Fibroblast of skin of back (primary cell): ENCODE results near the gene HYAL2.
A peak's percentile ranks its signal among the peaks of the same experiment; 100 is the strongest.

Source experiments
- DNase-seq: peaks from one replicate; pipeline ENCODE4 v3.0.0-alpha.2; 2013

The HYAL2 gene

GRCh38 chr3:50303013-50303815 lies 19.3 kb downstream of the HYAL2 start, which contains the start of gene HYAL1:
Gene HYAL1, minus strand, starts transcription at chr3:50303574. Its CDS starts 618 bp downstream, at chr3:50302956.
- no peak for DNase-seq

DNA sequence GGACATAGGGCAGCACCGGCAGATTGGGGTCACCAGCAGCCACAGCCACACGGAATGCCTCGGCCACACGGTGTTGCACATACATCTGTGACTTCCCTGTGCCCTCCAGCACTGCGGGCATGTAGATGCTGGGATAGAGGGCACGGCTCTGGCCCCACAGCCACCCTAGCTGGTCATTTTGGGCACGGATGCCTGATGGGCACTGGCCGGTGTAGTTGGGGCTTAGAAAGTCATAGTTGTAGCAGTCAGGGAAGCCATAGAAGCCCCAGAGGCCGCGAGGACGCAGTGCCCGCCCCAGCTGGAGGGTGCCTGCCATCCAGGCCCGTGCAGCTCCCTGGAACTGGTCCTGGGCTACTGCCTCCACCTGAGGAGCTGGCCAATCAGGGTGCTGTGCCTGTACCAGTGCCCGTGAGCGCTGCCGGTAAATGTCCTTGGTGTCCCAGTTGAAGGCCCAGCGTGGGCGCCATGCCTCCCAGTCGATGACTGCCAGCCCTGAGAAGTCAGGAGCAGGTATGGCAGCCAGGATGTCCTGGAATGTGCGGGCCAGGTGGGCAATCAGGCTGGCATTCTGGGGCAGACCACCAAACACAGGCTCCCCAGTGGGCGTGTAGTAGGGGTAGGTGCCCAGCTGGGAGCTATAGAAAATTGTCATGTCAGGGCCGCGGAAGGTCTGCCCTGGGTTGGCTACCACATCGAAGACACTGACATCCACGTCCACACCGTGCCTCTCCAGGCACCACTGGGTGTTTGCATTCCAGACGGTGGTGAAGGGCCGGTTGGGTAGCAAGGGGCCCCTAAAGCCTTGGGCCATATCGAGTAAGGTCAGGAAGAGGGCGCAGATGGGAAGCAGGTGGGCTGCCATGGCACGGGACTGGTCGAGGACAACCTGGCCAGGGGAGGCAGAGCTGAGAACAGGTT lies 20.2 kb downstream of the HYAL2 start:
- no peak for DNase-seq

DNA sequence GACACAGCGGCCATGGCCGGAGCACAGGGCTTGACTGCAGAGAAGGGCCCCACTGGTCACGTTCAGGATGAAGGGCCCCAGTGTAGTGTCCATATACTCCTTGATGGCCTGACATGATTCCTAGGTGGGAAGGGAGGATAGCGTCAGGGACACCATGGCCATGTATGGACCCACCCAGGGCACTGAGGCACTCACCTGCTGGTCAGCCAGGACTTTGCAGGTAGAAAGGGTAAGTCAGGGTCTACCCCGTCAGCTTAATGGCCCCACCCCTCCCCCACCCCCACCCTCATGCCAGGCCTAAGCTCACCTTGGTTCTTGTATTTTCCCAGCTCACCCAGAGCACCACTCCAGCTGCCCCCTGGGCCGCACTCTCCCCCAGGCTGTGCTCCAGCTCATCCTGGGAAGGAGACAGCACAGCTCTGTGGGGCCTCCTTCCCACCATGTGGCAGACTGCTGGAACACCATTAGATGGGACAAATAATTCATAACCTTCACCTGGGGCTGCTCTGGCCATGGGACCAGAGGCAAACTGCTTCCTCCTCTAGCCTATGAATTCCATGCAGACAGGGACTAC lies 21.8 kb downstream of the HYAL2 start:
- DNase-seq = no peak

DNA sequence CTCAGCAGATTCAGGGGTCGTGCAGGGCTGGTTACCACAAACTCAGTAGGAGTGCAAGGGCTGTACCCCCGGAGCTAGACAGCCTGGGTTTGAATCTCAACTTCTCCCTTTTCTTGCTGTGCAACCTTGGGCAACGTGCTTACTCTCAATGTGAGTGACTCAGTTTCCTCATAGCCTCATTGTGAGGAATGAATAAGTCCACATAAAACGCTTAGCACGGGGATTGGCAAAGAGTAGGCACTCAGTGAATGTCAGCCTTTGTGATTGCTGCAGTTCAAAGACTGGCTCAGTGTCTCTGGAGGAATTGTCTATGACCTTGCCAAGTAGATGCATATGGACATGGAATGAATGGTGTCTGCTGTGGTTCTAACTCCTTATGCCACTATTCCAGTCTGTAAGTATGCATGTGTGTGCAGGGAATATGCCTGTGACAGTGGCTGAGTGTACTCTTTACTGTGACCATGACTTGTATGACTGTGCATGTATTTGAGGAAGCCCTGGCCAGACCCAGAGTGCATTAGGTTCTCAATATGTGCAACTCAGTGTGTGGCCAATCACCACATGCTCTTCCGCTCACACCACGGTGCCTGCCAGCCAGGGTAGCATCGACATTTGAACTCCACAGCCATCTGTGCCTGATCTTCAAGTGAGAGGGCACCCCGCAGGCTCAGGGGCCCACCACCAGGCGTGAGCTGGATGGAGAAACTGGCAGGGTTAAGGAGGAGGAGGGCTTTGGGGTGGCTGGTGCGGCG lies 22.4 kb downstream of the HYAL2 start:
- peak; percentile 30 for DNase-seq

DNA sequence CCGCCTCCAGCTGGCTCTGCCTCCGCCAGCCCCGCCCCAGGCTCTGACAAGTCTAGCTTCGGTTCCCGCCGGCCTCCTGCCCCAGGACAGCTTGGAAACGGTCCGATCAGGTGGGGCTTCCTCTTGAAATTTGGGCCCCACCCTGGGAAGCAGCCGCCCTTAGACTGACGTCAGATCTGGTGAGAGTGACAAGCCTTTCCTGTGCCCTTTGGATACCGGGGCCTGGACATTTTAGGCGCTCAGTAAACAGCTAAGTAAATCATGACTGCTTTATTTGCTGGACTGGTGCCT lies 23.0 kb downstream of the HYAL2 start:
- no peak for DNase-seq

DNA sequence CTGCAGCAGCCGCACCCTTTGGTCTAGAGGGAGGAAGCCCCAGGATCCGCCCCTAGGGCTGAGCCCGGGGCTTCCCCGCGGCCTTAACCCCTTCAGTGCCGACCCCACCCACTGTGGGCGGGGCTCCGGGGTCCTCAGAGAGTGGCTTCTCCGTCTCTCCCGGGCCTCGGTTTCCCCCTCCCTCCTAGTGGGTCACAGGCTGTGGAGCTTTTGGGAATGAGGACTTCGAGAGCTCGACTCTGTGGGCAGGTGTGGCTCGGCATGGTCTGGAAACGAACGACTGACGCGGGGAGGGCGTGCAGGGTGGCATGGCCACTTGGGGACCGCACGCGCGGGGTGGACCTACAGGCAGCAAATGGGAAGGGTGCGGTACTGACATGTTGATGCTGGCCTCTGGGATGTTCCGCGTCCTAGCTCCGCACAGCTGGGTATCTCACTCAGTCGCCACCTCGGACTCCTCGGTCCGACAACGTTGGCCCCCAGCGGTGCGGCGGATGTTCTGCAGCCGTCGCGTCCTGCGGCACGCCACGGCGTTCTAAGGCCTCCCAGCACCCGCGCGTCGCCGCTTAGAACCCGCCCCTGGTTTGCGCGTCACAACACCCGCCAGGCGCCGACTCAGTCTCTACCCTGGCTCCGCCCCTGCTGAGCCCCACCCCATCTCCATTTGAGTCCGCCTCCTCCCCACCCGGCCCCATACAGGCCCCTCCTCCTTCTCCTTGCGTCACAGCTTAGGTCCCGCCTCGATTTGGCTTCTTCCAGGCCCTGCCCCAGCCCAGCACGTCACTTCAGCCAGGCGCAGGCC lies 23.5 kb downstream of the HYAL2 start, which contains the start of the genes HYAL3 and NAA80:
TSS of gene HYAL3 (minus strand) at position 570 of the 802 bp plus-strand sequence. CDS start 3,803 bp downstream, outside the sequence.
TSS of gene NAA80 (minus strand) at position 570 of the 802 bp plus-strand sequence. CDS start 1,942 bp downstream, outside the sequence.
- DNase-seq = peak; percentile 99

DNA sequence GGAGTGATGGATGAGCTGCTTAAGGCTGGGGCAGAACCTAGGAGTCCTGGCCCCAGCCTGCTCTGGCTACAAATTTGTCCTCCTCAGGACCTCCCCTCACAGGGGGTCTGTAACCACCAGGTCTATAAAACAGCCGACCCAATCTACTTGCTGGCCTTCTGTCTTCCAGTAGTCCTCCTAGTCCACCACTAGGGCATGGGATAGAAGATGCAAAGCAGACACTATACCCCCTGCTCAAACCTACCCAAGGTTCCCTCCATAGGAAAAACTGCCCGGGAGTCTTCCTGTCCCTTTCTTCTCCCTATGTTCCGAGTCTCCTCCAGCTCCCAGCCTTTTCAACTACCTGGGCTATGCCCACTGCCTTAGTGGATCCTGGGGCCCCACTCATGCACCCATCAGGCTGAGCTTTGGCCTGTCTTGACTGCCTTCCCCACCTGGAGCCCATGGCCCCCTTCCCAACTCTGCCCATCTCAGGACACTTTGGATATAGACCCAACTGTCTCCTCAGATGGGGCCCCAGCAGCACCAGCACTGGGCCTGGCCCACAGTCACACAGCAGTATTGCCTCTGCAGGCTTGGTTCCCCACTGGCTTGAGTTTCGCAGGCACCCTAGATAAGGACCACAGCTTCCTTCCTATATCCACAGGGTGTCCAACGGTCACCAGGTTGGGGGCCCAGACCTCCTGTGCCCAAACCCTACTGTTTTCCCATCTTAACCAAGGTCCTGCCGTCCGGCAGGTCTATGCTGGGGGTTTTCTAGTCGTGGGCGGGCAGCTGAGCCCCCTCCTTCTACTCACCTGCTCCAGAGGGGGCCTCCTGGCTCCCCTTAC lies 24.4 kb downstream of the HYAL2 start:
- no peak for DNase-seq

DNA sequence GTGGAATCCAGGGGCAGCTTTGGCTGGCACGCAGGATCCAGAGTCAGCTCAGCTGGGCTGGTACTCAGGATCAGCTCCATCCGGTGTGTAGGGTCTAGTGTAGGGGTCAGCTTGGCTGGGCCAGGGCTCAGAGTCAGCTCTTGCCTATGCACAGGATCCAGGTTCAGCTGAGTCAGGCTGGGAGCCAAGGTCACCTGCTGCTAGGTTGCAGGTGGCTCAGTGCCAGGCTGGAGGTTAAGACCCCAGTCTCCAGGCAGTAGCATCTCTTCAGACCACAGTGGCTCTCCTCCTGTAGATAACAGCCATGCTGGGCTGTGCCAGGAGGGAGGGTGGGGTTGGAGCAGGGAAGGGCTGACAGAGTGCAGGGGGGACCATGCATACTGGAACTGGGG lies 25.2 kb downstream of the HYAL2 start:
- no peak for DNase-seq

GRCh38 chr3:50296721-50297383 lies 25.7 kb downstream of the HYAL2 start:
- DNase-seq = no peak

DNA sequence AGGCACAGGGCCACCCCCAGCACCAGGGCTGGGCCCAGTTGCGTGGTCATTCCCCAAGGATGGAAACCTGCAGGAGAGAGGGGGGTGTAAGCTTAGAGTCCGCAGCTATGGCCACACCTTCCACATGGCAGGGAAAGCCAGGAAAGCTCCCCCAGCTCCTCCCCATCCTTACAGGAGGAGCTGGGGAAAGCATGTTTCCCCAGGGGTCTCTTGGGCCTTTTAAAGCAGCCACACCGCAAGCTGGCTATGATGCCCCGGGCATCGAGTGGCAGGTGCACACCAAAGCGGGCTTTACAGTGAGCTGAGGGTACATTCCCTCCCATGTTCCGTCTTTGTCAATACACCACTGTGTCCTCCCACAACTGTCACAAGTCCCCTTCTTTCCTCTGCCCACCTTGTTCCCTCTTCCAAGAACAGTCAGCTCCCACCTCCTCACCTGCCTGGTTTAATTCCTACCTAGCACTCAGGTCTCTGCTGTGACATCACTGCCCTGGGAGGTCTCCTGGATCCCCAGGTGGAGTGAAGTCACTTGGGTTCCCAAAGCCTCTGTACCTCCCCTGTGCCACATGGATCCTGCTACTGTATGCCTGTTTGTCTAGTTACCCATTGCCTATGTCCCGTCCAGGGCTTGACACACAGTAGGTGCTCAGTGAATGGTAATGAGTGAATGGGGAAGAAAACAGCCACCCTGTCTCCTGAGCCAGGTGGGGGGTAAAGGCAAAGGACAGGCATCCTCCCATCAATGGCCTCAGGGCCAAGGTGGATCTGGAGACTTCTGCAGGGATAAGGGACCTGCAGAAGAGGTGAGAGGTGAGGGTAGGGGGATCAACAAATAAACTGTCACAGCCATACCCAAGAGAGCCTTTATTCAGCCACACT lies 26.8 kb downstream of the HYAL2 start:
- DNase-seq = no peak

GRCh38 chr3:50294492-50295403 lies 27.8 kb downstream of the HYAL2 start:
- no peak for DNase-seq

GRCh38 chr3:50294089-50294488 lies 28.5 kb downstream of the HYAL2 start:
- DNase-seq = no peak

DNA sequence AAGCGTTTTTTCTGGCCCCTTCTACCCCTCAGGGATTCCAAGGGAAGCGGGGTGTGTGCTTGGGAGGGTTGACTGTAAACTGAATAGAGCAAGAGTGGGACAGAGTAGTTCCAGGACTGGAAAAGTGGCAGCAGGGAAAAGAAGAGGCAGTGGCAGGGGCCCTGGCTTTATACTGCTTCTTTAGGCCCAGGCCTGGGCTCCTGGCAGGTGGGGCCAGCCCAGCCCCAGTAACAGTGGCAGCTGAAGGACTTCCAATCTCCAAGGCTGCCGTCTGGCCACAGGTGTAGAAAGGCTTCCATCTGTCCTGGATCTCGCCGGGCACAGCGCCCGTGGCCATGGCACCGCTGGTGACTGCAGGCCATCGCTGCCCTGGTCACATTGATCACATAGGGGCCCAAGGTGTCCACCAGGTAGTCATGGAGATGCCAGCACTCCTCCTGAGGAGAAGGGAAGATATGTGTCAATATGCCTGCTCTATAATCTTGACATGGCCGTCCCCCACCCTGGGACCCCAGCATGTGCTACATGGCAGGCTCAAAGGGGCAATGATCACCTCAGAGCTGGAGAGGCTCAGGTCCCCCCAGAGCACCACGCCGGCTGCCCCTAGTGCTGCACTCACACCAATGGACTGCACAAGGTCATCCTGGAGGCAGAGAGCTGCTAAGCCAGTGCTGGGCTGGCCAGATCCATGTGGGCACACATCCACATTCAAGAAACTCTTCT lies 29.3 kb downstream of the HYAL2 start:
- DNase-seq = no peak

DNA sequence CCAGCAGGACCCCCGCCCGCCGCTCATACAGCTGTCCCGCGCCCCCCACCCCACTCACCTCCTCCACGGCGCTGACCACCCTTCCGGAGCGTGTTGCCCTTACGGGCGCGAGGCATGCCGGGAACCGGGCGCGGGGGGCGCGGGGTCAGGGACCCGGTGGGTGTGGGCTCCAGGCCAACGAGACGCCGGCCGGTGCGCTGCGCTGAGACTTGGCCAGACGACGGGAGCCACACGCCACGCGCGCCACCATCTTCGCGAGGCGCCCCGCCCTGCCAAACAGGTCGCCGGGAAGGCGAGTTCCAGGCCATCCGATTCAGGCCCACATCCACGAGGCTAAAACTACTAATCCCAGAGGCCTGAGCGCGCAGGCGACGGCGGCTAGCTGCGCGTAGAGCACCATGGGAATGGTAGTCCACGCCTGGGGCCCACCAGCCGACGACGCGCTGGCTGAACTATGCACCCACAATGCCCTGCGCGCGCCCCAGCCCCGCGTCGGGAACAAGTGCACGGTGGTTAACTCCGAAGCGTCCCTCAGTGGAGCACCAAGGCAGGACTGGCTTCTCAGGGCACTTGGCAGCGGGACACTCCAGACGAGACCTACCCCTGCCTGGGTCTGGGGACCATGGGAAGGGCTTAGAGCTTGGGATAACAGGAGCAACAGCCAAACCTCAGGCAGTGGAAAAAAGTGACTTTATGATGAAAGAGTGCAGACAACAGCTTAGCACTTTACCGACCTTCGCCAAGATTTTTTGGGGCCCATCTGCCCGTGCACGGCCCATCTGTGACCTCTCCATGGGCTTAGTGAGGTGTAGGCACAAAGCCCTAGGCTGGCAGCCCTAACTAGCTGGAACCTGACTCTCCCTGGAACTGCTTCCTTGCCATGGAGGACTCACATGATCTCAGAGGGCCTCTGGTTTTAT lies 30.1 kb downstream of the HYAL2 start, which contains the start of gene IFRD2:
TSS of gene IFRD2 (minus strand) at position 271 of the 920 bp plus-strand sequence. CDS start at position 116, 155 bp downstream.
- peak; percentile 98 for DNase-seq

- DNase-seq = no peak
Observed at GRCh38 chr3:50290161-50290641, 32.3 kb downstream of the HYAL2 start.

DNA sequence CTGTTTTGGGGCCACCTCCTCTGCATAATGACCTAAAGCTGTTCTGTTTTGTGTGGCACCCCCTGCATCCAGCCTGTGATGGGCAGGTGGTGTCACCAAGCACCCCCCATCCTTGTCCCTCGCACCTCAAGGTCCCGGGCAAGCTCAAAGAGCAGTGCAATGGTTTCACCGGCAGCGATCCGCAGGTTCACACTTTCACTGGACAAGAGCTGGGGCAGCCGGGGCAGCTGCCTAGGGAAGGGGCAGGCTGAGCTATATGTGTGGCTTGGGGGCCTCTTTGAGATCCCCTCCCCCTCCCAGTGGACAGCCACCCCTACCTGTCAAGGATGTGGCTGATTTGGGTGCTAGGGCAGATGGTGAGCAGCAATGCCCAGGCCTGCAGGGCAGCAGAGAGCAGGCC lies 33.4 kb downstream of the HYAL2 start:
- DNase-seq = no peak
